ENCODE results near the gene FAM237A. TPM values are rescaled to one million over a fixed set of nuclear protein-coding genes. Genes with fewer than 3 reads are reported as not detected.

FAM237A gene
- total and polyA plus RNA-seq, 7 donors = not detected

DNA sequence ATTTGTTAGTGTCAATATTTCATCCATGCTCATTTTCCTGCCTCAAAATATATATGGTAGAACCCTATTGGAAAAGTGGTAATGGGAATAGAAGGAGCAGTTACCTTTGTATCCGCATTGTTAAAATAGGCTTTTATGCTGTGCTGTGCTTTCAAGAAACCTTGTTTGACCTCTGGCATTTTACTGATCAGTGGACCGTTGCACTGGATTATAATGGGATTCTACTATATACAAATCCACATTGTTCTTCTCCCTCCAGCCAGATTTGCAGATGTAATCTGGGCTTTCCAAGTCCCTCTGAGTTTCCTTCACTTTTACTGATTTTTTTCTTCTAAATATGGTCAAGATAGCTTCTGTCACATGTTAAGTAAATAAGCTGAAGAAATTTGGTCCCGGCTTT is 23.3 kb upstream of the FAM237A start:
- DNase-seq = no peak

DNA sequence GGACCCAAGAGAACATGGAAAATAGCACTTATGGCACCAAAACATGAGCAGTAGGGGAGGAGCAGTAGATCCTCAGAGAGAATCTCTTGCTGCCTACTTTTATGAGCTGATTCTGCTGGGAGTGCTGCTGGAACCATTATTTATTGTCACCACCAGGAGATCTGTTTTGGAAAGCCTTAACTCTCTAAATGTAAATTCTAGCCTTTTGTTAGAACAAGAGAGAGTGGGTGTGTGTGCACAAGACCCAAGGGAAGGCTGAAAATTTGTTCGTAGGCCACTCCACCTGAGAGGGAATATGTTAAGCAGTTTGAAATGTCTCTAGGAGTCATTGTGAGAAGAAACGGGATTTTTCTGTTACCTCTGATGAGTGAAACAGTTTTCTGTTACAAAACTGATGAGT is 16.2 kb upstream of the FAM237A start:
- intact Hi-C loops (cut with DNase I) = no loop called here

More for the DNA sequence above, 23.3 kb upstream of the FAM237A start:
- WGBS, 3 donors = 73 to 75% (median 73%) methylated on average over 3 of the region's 3 CpGs
- Histone ChIP-seq H3K36me3 (ENCODE audit: insufficient read depth in 1 of 2, low read depth in 1 of 2) (no peaks in the 10 kb centered on the region), H3K4me1 (no peaks in the 10 kb centered on the region), H3K9me3 (no peaks in the 10 kb centered on the region), H3K27me3 (ENCODE audit: insufficient read depth in 3 of 3, low read length in 2 of 3) (no peaks in the 10 kb centered on the region), H3K4me3 (no peak overlapping the region), H3K27ac (no peak overlapping the region)
- TF ChIP-seq, protein P1, sequence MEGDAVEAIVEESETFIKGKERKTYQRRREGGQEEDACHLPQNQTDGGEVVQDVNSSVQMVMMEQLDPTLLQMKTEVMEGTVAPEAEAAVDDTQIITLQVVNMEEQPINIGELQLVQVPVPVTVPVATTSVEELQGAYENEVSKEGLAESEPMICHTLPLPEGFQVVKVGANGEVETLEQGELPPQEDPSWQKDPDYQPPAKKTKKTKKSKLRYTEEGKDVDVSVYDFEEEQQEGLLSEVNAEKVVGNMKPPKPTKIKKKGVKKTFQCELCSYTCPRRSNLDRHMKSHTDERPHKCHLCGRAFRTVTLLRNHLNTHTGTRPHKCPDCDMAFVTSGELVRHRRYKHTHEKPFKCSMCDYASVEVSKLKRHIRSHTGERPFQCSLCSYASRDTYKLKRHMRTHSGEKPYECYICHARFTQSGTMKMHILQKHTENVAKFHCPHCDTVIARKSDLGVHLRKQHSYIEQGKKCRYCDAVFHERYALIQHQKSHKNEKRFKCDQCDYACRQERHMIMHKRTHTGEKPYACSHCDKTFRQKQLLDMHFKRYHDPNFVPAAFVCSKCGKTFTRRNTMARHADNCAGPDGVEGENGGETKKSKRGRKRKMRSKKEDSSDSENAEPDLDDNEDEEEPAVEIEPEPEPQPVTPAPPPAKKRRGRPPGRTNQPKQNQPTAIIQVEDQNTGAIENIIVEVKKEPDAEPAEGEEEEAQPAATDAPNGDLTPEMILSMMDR (IDR thresholded peaks at IDR 0.05) = no peak
- ATAC-seq = no peak
- intact Hi-C loops (cut with DNase I) = no loop called here

DNA sequence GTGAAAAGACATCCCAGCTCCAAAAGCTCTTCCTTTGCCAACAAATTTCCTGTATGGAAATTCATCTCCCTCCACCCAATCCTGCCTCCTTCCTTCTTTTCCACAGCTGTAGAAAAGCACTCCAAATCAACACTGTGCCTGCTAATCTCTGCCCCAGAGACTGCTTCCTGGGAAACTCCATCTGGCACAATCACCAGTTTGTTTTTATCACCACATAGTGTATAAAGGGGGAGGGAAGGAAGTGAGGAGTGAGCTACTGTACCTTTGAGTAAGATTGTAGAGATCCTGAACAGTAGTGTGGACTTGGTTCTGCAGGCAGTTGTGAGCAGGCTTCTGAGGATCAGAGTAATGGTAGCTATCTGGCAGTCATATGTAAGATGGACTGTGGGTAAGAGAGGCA is 14.7 kb upstream of the FAM237A start:
- H3K27me3 ChIP-seq (ENCODE audit: insufficient read depth in 3 of 3, low read length in 2 of 3) = peaks cover 0 to 7% (median 5%) of the 10 kb centered on the region in 3 donors
- DNase-seq (no peak), ATAC-seq (no peak)
- no peaks in the 10 kb centered on the region for H3K4me1 ChIP-seq
- no peaks in the 10 kb centered on the region for H3K9me3 ChIP-seq
- no peak overlapping the region for H3K27ac ChIP-seq
- intact Hi-C loops (cut with DNase I) = no loop called here
- TF ChIP-seq, protein P1 (IDR thresholded peaks at IDR 0.05) = no peak
- no peak overlapping the region for H3K4me3 ChIP-seq
- H3K36me3 ChIP-seq (ENCODE audit: insufficient read depth in 1 of 2, low read depth in 1 of 2) = no peaks in the 10 kb centered on the region

More for the DNA sequence above, 16.2 kb upstream of the FAM237A start:
- Histone ChIP-seq H3K9me3 (no peaks in the 10 kb centered on the region), H3K27me3 (ENCODE audit: insufficient read depth in 3 of 3, low read length in 2 of 3) (peaks cover 0 to 7% (median 5%) of the 10 kb centered on the region in 3 donors), H3K4me3 (no peak overlapping the region), H3K4me1 (no peaks in the 10 kb centered on the region), H3K36me3 (ENCODE audit: insufficient read depth in 1 of 2, low read depth in 1 of 2) (no peaks in the 10 kb centered on the region), H3K27ac (no peak overlapping the region)
- no peak for ATAC-seq
- TF ChIP-seq, protein P1 (IDR thresholded peaks at IDR 0.05) = no peak
- no peak for DNase-seq
- WGBS, 3 donors = 48 to 63% (median 54%) methylated on average over 2 of the region's 2 CpGs

DNA sequence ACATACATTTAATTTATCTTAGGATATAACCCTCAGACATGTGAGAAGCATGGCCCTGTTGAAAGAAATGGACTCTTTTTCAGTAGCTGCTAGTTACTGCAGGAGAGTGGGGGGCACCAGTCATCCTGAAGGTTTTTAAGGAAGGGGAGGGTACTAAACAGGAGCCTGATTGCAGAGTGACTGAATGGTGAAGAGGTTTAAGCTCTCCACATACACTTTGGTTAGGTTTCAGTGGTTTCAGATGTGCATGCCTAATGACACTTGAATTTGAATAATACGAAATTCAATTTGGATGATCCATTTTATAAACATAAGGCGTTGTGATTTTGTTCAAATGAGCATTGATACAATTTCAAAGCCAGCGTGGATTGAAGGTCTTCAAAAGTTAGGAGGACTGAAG is 10.9 kb upstream of the FAM237A start:
- intact Hi-C loops (cut with DNase I) = no loop called here
- Histone ChIP-seq H3K4me3 (no peak overlapping the region), H3K4me1 (no peaks in the 10 kb centered on the region), H3K9me3 (no peaks in the 10 kb centered on the region), H3K36me3 (ENCODE audit: insufficient read depth in 1 of 2, low read depth in 1 of 2) (no peaks in the 10 kb centered on the region), H3K27me3 (ENCODE audit: insufficient read depth in 3 of 3, low read length in 2 of 3) (peaks cover 0 to 7% (median 5%) of the 10 kb centered on the region in 3 donors), H3K27ac (no peak overlapping the region)
- 40 to 48% (median 45%) methylated on average over 3 of the region's 3 CpGs for WGBS, 3 donors
- TF ChIP-seq, protein P1 (IDR thresholded peaks at IDR 0.05) = no peak
- ATAC-seq (no peak), DNase-seq (no peak)

DNA sequence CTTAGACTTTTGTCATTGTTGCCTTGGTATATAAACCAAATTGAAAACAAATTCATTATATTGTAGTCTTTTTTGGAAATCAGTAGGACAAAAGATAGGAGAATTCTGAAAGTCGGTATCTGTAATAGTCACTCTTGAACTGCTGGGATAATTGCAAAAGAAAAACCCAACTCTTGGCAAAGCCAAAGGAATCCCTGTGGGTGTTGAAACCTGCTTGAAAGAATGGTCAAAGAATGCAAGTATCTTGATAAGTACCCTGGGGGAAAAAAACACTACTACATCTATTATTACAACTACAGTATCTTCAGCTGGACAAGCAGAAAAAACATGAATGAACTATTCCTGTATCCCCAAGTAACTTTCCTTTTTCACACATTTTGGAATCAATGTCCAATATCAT is 7.3 kb upstream of the FAM237A start:
- DNase-seq (no peak), ATAC-seq (no peak)
- intact Hi-C loops (cut with DNase I) = no loop called here
- Histone ChIP-seq H3K27me3 (ENCODE audit: insufficient read depth in 3 of 3, low read length in 2 of 3) (peaks cover 0 to 5% (median 0%) of the 10 kb centered on the region in 3 donors), H3K4me1 (no peaks in the 10 kb centered on the region), H3K4me3 (no peak overlapping the region), H3K27ac (no peak overlapping the region), H3K36me3 (ENCODE audit: insufficient read depth in 1 of 2, low read depth in 1 of 2) (no peaks in the 10 kb centered on the region), H3K9me3 (no peaks in the 10 kb centered on the region)
- TF ChIP-seq, protein P1 (IDR thresholded peaks at IDR 0.05) = no peak
- 85 to 92% (median 85%) methylated on average over 1 of the region's 1 CpG for WGBS, 3 donors
